Body of pancreas (tissue), 4 donors: ENCODE results near the gene FZD1. TPM values are rescaled to one million over a fixed set of nuclear protein-coding genes. Genes with fewer than 3 reads are reported as not detected.

Experiments used
- ATAC-seq: fragments of 150-250 bp; one replicate; pipeline ENCODE4 v1.9.1; 2016
- DNase-seq, 4 donors: peaks; one replicate each; pipeline ENCODE4 v3.0.0-alpha.2; 2019
- H3K27ac ChIP-seq, 4 donors: fragments of 200-600 bp; sonication (generic); 1 replicate in 3 of 4; 2 replicates in 1 of 4; pipeline versions ENCODE4 v1.5.1 to v1.6.1; 2016 to 2019; ENCODE audit warnings: mild to moderate bottlenecking in 1 of 4, mixed read lengths in 1 of 4, moderate library complexity in 1 of 4
- H3K27me3 ChIP-seq, 2 donors: fragments of 200-600 bp; sonication (generic); one replicate each; pipeline ENCODE4 v1.6.0; 2016; ENCODE audit warnings: mild to moderate bottlenecking in 1 of 2
- H3K36me3 ChIP-seq, 2 donors: fragments of 200-600 bp; sonication (generic); replicated peaks in 1 of 2; 2 replicates each; pipeline ENCODE4 v1.5.1; 2016; ENCODE audit warnings: low read depth in 2 of 2; ENCODE audit not compliant: insufficient read depth in 1 of 2
- H3K4me1 ChIP-seq: fragments of 200-600 bp; sonication (generic); one replicate; pipeline ENCODE4 v1.6.0; 2016
- H3K4me3 ChIP-seq, 2 donors: fragments of 200-600 bp; sonication (generic); 1 replicate in 1 of 2; 2 replicates in 1 of 2; pipeline ENCODE4 v1.5.1; 2016 to 2019
- H3K9me3 ChIP-seq, 3 donors: fragments of 200-600 bp; sonication (generic); 1 replicate in 2 of 3; 2 replicates in 1 of 3; pipeline ENCODE4 v1.5.1; 2016
- CTCF ChIP-seq, 7 experiments: fragments of 450-650 bp in 4 of 7; fragments of 200-600 bp in 3 of 7; sonication (generic) in 3 of 7; IDR thresholded peaks; one replicate each; pipeline ENCODE4 v1.5.1; 2016 to 2019; ENCODE audit warnings: antibody characterized with exemption in 7 of 7
- POLR2A ChIP-seq, 3 donors: fragments of 450-650 bp; IDR thresholded peaks; one replicate each; pipeline ENCODE4 v1.6.1; 2016; ENCODE audit warnings: antibody characterized with exemption in 3 of 3, mild to moderate bottlenecking in 2 of 3
- WGBS, 2 donors: methylation state at CpG; one replicate each; pipeline ENCODE4 v1.1.5; 2017; 5-methylcytosine and 5-hydroxymethylcytosine counted together
- intact Hi-C: fragments of 100-400 bp; cut with DNase I; formaldehyde crosslinking; loops from one replicate; pipeline ENCODE4 v1.15.1; 2023
- total RNA-seq, 2 donors: library from RNA; depleted of rRNA; stranded (reverse); fragments of >200 nt; gene quantifications; one replicate each; pipeline ENCODE4 v1.1.0, GENCODE V29; 2016

Gene FZD1
- total RNA-seq, 2 donors from 2014 or later: 6.3 to 10.1 TPM

DNA sequence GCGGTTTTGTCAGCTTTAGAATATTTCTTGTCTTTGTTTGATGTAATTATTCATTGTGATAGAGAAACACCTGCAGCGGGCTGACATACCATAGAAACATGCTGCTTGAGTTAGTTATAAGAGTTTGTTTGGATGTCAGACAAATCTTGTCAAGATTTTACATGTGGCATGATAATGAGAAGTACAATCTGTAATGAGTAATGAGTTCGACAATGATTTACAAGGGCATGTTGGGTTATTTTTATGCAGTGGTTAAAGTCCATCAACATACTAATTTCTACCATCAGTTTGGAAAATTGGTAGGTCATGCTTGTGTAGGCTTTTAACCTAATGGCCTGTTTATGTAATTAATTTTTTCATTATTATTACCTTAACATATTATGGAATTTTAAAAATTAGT lies 31.3 kb downstream of the FZD1 start:
- Histone ChIP-seq H3K4me3 (no peak overlapping the region), H3K4me1 (peaks cover 16% of the 10 kb centered on the region), H3K27me3 (peaks cover 0 to 3% of the 10 kb centered on the region in 2 donors), H3K27ac (no peak overlapping the region), H3K9me3 (no peaks in the 10 kb centered on the region), H3K36me3 (no peaks in the 10 kb centered on the region)
- ATAC-seq (no peak), DNase-seq (no peak)
- 53 to 57% methylated on average over 3 of the region's 3 CpGs for WGBS, 2 donors
- intact Hi-C loops: no loop called here
- TF ChIP-seq POLR2A (IDR thresholded peaks at IDR 0.05) (no peak), CTCF (IDR thresholded peaks at IDR 0.05) (no peak)

GRCh38 chr7:91297939-91298338 lies 33.7 kb downstream of the FZD1 start:
- Histone ChIP-seq H3K9me3 (no peaks in the 10 kb centered on the region), H3K36me3 (no peaks in the 10 kb centered on the region), H3K4me1 (peaks cover 16% of the 10 kb centered on the region), H3K27me3 (peaks cover 0 to 1% of the 10 kb centered on the region in 2 donors), H3K4me3 (no peak overlapping the region), H3K27ac (no peak overlapping the region)
- intact Hi-C loops: no loop called here
- ATAC-seq: no peak
- no peak for DNase-seq
- no peak for TF ChIP-seq CTCF (IDR thresholded peaks at IDR 0.05)
- TF ChIP-seq POLR2A (IDR thresholded peaks at IDR 0.05): no peak
- WGBS, 2 donors: 66 to 71% methylated on average over 1 of the region's 1 CpG

- no peaks in the 10 kb centered on the region for H3K27me3 ChIP-seq
- ATAC-seq (no peak), DNase-seq (peak in 1 of 4 donors; percentile 38)
- no peak overlapping the region for H3K27ac ChIP-seq
- no peak overlapping the region for H3K4me3 ChIP-seq
- intact Hi-C loops: no loop called here
- 68 to 78% methylated on average over 6 of the region's 6 CpGs for WGBS, 2 donors
- no peaks in the 10 kb centered on the region for H3K9me3 ChIP-seq
- H3K36me3 ChIP-seq: no peaks in the 10 kb centered on the region
- TF ChIP-seq POLR2A (IDR thresholded peaks at IDR 0.05): no peak
- no peak for TF ChIP-seq CTCF (IDR thresholded peaks at IDR 0.05)
- peaks cover 5% of the 10 kb centered on the region for H3K4me1 ChIP-seq
Measured at GRCh38 chr7:91299952-91300775, 35.9 kb downstream of the FZD1 start.

- no peak for TF ChIP-seq POLR2A (IDR thresholded peaks at IDR 0.05)
- TF ChIP-seq CTCF (IDR thresholded peaks at IDR 0.05): no peak
- Histone ChIP-seq H3K4me1 (no peaks in the 10 kb centered on the region), H3K27ac (no peak overlapping the region), H3K4me3 (no peak overlapping the region), H3K36me3 (no peaks in the 10 kb centered on the region), H3K27me3 (no peaks in the 10 kb centered on the region), H3K9me3 (no peaks in the 10 kb centered on the region)
- 21 to 30% methylated on average over 2 of the region's 2 CpGs for WGBS, 2 donors
- no peak for ATAC-seq
- intact Hi-C loops: no loop called here
- DNase-seq: no peak
Measured at GRCh38 chr7:91302794-91303193, 38.6 kb downstream of the FZD1 start.

DNA sequence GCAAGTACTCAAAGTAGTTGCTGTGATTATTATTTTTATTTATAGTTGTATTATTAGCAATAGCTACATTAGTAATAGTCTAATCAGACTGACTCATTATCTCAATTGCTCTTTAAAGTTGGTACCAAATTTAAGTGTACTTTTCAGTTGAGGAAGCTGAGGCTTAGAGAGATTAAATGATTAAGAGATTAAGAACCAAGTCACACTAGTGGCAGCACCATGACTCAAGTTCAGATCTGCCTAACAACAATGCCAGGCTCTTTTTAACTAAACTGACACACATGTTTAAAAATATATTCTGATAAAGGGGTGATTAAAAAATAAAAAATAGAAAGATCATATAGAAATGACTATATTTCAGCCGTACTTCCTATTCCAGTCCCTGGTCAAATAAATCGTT lies 42.0 kb downstream of the FZD1 start:
- Histone ChIP-seq H3K27me3 (no peaks in the 10 kb centered on the region), H3K27ac (no peak overlapping the region), H3K4me1 (no peaks in the 10 kb centered on the region), H3K4me3 (no peak overlapping the region), H3K36me3 (no peaks in the 10 kb centered on the region), H3K9me3 (no peaks in the 10 kb centered on the region)
- DNase-seq (no peak), ATAC-seq (no peak)
- TF ChIP-seq POLR2A (IDR thresholded peaks at IDR 0.05) (no peak), CTCF (IDR thresholded peaks at IDR 0.05) (no peak)
- 70 to 72% methylated on average over 2 of the region's 2 CpGs for WGBS, 2 donors
- intact Hi-C loops: no loop called here
